Activated gamma-delta T cell treated with anti-CD3 and anti-CD28 coated beads, Interleukin-2, amount 50 U/mL, for 16 hours (primary cell): Measurements from ENCODE around the gene TCF12.

ENCODE experiments used
- DNase-seq: peaks from one replicate; pipeline ENCODE4 v3.0.0-alpha.2; 2020; ENCODE audit warnings: low read depth

TCF12 gene

DNA sequence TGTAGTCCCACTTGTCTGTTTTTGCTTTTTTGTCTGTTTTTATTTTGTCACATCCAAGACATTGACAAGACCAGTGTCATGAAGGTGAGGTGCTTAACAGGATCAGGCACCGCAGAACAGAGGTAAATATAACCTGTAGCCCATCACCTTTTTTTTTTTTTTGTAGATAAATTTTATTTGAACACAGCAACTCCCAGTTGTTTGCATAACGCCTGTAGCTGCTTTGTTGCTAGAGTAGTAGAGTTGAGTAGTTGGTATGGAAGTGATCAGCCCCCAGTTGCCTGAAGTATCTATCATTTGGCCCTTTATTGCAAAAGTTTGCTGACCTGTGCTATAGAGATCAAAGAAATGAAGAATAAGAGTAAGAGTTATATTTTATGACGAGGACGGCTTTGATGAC is 135.0 kb downstream of the TCF12 start:
- DNase-seq, result no peak

DNA sequence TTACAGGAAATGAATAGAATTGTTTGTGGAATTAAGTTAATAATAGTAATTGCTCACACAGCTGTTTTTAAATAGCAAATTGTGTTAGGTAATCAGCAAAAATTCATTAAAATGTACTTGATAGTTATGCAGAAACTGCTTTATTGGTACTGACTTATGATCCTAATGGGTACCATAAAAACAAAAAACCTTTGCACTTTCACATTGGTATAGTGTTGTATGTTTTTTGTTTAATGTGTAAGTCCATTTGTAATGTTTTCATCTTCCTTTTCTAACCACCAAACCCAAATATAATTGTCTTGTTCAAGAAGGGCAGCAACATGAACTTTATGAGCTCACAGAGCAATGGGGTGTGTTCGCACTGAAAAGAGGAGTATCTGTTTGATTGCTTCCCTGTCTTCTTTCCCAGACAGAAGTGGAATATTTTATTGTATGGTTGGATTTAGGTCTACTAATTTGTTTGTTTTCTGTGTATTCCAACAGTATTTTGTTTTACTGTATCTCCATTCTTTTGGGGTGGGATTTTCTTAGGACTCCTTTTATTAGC is 135.8 kb downstream of the TCF12 start:
- DNase-seq, result no peak

DNA sequence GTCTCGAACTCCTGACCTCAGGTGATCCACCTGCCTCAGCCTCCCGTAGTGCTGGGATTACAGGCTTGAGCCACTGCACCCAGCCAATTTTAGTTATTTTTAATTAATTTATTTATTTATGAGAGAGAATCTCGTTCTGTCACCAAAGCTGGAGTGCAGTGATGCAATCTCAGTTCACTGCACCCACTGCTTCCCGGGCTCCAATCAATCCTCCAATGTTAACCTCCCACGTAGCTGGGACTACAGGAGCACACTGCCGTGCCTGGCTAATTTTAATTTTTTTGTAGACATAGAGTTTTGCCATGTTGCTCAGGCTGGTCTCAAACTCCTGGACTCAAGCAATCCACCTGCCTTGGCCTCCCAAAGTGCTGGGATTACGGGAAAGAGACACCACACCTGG is 137.9 kb downstream of the TCF12 start:
- DNase-seq, result no peak

- no peak for DNase-seq
These were observed 138.9 kb downstream of the TCF12 start for GRCh38 chr15:57057134-57057930.

- no peak for DNase-seq
These were observed 140.7 kb downstream of the TCF12 start for GRCh38 chr15:57059026-57059660.

DNA sequence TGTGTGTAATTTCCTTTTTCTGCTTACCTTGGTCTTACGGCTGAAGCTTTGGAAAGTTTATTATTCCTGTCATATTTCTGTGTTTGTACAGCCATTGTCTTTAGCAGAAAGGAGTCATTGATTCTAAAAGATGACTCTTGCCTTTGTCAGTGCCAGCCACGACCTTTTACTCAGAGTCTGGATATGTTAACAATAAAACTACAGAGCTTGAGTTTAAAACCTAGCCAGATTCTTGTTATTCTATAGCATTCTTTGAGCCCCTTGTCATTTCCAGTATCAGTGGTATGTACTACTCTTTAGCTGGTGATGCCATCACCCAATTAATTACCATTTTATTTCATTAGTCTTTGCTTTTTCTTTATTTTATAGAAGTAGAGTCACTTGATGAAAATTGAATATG is 142.4 kb downstream of the TCF12 start:
- no peak for DNase-seq

- DNase-seq, result no peak
These were observed 142.8 kb downstream of the TCF12 start for GRCh38 chr15:57061281-57061680.

DNA sequence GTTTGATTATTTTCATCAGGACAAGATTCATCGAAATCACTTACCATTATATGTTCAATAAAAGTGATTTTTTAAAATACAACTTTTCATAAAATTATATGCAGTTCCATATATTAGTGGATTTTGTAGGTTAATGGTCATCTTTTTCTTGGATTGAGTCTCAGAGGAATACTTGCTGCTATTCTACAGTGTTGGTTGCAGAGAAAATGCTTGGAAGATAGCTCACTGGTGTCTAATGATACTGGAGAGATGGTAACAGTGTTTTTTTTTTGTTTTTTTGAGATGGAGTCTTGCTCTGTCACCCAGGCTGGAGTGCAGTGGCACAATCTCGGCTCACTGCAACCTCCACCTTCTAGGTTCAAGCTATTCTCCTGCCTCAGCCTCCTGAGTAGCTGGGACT is 143.3 kb downstream of the TCF12 start:
- DNase-seq, result no peak

DNA sequence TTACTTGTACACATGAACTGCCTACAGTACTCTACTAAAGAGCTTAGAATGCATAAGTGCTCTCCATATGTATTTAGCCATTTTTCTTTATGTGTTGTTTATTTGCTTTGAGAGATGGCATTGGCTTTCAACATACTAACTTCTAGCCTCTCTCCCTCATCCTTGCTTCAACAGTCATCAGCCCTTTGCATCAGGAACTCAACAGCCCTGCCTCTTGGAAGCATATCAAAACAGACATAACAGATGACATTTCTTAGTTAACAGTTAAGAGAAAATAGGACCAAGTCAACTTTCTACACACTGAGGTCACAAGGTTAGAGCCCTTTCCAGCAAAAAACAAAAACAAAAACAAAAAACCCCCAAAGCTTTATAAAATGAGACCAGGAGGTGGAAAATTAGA is 145.6 kb downstream of the TCF12 start:
- DNase-seq, result no peak

DNA sequence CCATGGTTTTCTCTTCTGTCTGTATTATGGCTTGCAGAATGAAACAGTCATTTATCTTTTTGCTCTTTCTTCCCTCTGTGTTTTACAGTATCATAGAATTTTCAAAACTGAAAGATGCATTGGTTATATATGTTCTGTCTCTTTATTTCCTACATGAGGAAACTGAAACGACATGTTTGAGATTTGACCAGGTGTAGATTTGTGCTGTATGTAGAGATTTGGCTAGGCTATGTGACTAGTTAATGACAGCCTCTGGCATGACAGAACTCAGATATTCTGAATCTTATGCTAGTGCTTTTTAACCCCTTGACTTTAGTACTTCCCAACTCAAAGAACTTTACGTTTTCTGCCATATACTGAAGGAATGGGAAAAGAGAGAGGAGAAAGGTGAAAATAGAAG is 151.0 kb downstream of the TCF12 start:
- DNase-seq, result no peak

DNA sequence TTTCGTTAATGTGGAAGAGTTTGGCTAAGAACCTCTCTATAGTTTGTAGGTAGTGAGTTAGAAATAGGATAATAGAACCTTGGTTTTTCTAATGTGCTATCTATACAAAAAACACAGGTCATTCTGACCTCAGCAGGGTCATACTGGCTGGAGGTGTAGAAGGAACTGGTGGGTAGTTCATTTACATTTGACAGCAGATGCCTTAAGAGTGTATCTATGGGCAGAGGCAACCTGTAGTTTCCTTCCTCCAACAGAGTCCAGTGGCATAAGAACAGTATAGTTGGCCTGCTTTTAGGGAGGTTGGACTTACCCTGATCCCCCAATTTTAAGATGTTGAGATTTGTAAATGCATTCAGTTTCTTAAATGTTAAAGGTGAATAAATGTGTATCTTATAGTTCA is 152.2 kb downstream of the TCF12 start:
- DNase-seq, result no peak

GRCh38 chr15:57079446-57079845 is 161.0 kb downstream of the TCF12 start:
- no peak for DNase-seq

- DNase-seq, result no peak
These were observed 161.6 kb downstream of the TCF12 start for GRCh38 chr15:57079931-57080620.

DNA sequence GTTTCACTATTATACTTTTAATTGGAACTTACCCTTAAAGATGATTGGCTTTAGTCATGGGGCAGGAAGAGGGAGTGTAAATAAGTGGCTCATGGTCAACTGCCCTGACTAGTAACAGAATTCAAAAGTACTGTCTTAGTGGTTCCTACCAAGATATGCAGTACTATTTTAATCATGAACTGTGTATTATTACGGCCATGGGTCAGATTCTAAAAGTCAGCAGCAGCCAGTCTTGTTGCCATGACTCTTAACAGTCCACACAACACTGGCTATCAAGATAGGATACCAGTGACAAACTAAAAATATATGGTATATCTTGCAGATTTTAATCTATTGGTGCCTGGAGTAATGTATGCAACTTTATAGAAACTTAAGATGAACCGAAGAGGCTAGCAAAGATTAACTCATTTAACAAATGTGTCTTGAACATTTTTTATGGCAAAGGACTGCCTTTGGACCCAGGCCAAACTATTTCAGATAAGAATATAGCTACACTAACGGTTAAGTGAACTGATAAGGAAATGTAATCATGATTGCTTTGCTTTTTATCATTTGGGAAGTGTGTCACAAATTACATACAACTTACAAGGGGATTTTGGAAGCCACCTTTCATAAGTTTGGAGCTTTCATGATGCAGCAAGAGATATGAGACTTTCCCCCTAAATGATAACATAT is 163.7 kb downstream of the TCF12 start:
- DNase-seq, result no peak

GRCh38 chr15:57084192-57084591 is 165.7 kb downstream of the TCF12 start:
- DNase-seq, result no peak

DNA sequence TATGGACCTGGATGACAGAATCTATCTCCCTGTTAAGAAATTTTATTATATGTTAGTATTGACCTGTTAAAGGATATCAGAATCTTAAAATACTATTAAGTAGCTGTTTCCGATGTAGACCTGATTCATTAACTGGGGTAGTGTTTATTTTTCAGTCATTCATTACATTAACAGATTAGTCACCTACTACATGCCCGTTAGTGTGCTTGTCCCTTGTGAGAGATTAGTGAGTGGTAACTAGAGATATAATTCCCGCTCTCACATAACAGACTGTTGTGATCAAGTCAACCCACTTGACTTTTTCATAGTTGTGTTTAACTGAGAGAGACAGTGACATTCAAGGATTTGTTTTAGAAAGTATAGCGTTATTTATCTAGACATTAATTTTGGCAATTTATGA is 166.8 kb downstream of the TCF12 start:
- DNase-seq, result no peak

GRCh38 chr15:57086857-57087427 is 168.5 kb downstream of the TCF12 start:
- no peak for DNase-seq

DNA sequence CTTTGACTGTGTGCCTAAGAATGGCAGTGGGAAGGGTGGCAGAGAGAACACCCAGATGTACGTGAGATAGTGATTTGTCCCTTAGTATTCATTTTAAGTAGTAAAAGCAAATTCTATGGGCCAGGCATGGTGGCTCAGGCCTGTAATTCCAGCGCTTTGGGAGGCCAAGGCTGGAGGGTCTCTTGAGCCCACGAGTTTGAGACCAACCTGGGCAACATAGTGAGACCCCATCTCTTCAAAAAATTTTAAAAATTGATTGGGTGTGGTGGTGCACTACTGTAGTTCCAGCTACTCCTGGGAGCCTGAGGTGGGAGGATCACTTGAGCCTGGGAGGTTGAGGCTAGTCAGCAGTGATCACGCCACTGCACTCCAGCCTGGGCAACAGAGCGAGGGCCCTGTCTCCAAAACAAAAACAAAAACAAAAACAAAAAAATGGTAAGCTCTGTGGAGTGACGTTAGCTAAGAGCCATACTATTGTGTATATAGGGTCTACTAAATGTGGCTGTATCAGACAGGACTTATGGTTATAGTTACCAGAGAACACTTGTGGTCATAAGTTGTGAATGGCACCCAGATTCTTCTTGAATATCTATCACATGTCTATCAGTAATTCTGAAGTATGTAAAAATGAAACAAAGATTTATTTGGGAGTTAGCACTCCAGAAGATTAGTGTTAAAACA is 171.5 kb downstream of the TCF12 start:
- no peak for DNase-seq

- no peak for DNase-seq
These were observed 172.0 kb downstream of the TCF12 start for GRCh38 chr15:57090496-57090859.

DNA sequence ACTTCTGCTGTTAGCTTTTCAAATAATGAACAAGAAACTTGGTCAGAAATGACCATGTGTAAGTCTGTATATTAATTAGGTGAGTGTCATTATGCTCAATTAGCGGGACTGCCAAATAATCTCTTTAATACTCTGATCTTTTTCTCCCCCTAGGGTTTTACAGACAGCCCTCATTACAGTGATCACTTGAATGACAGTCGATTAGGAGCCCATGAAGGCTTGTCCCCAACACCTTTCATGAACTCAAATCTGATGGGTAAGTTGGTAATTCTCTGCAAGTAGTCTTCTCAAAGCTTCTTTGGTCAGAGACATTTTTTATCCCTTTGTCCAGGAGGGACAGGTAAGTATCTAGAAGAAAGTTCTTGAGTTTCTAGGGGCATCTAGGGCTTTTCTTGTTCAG is 173.2 kb downstream of the TCF12 start:
- no peak for DNase-seq

GRCh38 chr15:57092252-57092651 is 173.8 kb downstream of the TCF12 start:
- no peak for DNase-seq
